A549 (cell line): ENCODE measurements around the gene WRNIP1.

ENCODE experiments used
- CTCF ChIP-seq: fragments of >200 bp; sonication (Bioruptor Twin); formaldehyde crosslinking; IDR thresholded peaks from 3 replicates; pipeline ENCODE4 v1.5.1; 2016
- FOSB ChIP-seq: fragments of 250-450 bp; sonication (Bioruptor Pico); IDR thresholded peaks from 2 replicates; pipeline ENCODE4 v1.5.0; 2020; ENCODE audit warnings: mild to moderate bottlenecking, moderate library complexity
- HMGXB4 ChIP-seq: fragments of 250-450 bp; sonication (Bioruptor Pico); IDR thresholded peaks from 2 replicates; pipeline ENCODE4 v1.5.0; 2021; ENCODE audit warnings: mild to moderate bottlenecking, moderate library complexity, borderline replicate concordance
- HOXA7 ChIP-seq: fragments of 250-450 bp; sonication (Bioruptor Pico); IDR thresholded peaks from 2 replicates; pipeline ENCODE4 v1.5.0; 2020; ENCODE audit warnings: mild to moderate bottlenecking, moderate library complexity
- NPAS2 ChIP-seq: fragments of 250-450 bp; sonication (Bioruptor Pico); IDR thresholded peaks from 2 replicates; pipeline ENCODE4 v1.8.0; 2022; ENCODE audit warnings: mild to moderate bottlenecking, moderate library complexity, borderline replicate concordance
- NR3C1 ChIP-seq: fragments of >200 bp; sonication (Bioruptor Twin); formaldehyde crosslinking; IDR thresholded peaks from 3 replicates; pipeline ENCODE4 v1.6.1; 2017
- PBX3 ChIP-seq: IDR thresholded peaks from 2 replicates; pipeline ENCODE4 v1.6.1; 2012
- POLR2A ChIP-seq: IDR thresholded peaks from 2 replicates; pipeline ENCODE4 v1.6.1; 2012; ENCODE audit warnings: mild to moderate bottlenecking, low read length
- RAD21 ChIP-seq, 2 experiments: fragments of >200 bp in 1 of 2; sonication (Bioruptor Twin) in 1 of 2; formaldehyde crosslinking in 1 of 2; IDR thresholded peaks in 1 of 2; conservative IDR thresholded peaks in 1 of 2; 2 replicates in 1 of 2; 3 replicates in 1 of 2; pipeline ENCODE4 v1.6.1; 2012 to 2018; ENCODE audit warnings: inconsistent platforms in 1 of 2
- USF2 ChIP-seq: fragments of 450-650 bp; IDR thresholded peaks from 2 replicates; pipeline ENCODE4 v1.6.1; 2014; ENCODE audit warnings: antibody characterized with exemption
- ZFP36 ChIP-seq: fragments of 450-650 bp; IDR thresholded peaks from 2 replicates; pipeline ENCODE4 v1.6.1; 2014; ENCODE audit warnings: borderline replicate concordance; ENCODE audit not compliant: partially characterized antibody

GRCh38 chr6:2732503-2733089, 32.6 kb upstream of the WRNIP1 start:
- TF ChIP-seq NR3C1 (no peak), CTCF (no peak), HOXA7 (CRISPR knock-in tag) (no peak), RAD21 (conservative IDR thresholded peaks at IDR 0.05 in 1 of 2, IDR thresholded peaks at IDR 0.05 in 1 of 2) (no peak), USF2 (no peak), NPAS2 (no peak), ZFP36 (no peak), POLR2A (no peak), PBX3 (no peak), HMGXB4 (CRISPR knock-in tag) (no peak), FOSB (CRISPR knock-in tag) (no peak)
